ENCODE results near the gene KIRREL2.

Gene KIRREL2

GRCh38 chr19:35871611-35872010 is 14.9 kb downstream of the KIRREL2 start:
- Histone ChIP-seq H3K27ac (no peak overlapping the region), H3K4me3 (ENCODE audit: low read depth in 1 of 2, low read length in 1 of 2) (no peak overlapping the region), H3K4me1 (ENCODE audit: control insufficient read depth in 1 of 2, insufficient read depth in 1 of 2, low read depth in 1 of 2, low read length in 1 of 2) (peaks cover 18 to 19% of the 10 kb centered on the region in 2 experiments), H3K9me3 (no peaks in the 10 kb centered on the region), H3K27me3 (peaks cover 81% of the 10 kb centered on the region), H3K36me3 (no peaks in the 10 kb centered on the region)
- TF ChIP-seq, protein P1, sequence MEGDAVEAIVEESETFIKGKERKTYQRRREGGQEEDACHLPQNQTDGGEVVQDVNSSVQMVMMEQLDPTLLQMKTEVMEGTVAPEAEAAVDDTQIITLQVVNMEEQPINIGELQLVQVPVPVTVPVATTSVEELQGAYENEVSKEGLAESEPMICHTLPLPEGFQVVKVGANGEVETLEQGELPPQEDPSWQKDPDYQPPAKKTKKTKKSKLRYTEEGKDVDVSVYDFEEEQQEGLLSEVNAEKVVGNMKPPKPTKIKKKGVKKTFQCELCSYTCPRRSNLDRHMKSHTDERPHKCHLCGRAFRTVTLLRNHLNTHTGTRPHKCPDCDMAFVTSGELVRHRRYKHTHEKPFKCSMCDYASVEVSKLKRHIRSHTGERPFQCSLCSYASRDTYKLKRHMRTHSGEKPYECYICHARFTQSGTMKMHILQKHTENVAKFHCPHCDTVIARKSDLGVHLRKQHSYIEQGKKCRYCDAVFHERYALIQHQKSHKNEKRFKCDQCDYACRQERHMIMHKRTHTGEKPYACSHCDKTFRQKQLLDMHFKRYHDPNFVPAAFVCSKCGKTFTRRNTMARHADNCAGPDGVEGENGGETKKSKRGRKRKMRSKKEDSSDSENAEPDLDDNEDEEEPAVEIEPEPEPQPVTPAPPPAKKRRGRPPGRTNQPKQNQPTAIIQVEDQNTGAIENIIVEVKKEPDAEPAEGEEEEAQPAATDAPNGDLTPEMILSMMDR (IDR thresholded peaks at IDR 0.05): no peak

GRCh38 chr19:35872180-35872579 is 15.5 kb downstream of the KIRREL2 start:
- Histone ChIP-seq H3K4me3 (ENCODE audit: low read depth in 1 of 2, low read length in 1 of 2) (no peak overlapping the region), H3K27ac (no peak overlapping the region), H3K4me1 (ENCODE audit: control insufficient read depth in 1 of 2, insufficient read depth in 1 of 2, low read depth in 1 of 2, low read length in 1 of 2) (peaks cover 18 to 19% of the 10 kb centered on the region in 2 experiments), H3K27me3 (peaks cover 81% of the 10 kb centered on the region), H3K9me3 (no peaks in the 10 kb centered on the region), H3K36me3 (no peaks in the 10 kb centered on the region)
- TF ChIP-seq, protein P1 (IDR thresholded peaks at IDR 0.05): no peak

- H3K27me3 ChIP-seq: peaks cover 80% of the 10 kb centered on the region
- H3K9me3 ChIP-seq: no peaks in the 10 kb centered on the region
- H3K4me3 ChIP-seq (ENCODE audit: low read depth in 1 of 2, low read length in 1 of 2): no peak overlapping the region
- TF ChIP-seq, protein P1 (IDR thresholded peaks at IDR 0.05): no peak
- H3K27ac ChIP-seq: no peak overlapping the region
- no peaks in the 10 kb centered on the region for H3K36me3 ChIP-seq
- H3K4me1 ChIP-seq (ENCODE audit: control insufficient read depth in 1 of 2, insufficient read depth in 1 of 2, low read depth in 1 of 2, low read length in 1 of 2): peaks cover 9% of the 10 kb centered on the region in 2 experiments
Measured at GRCh38 chr19:35874392-35874930, 17.8 kb downstream of the KIRREL2 start.

- H3K9me3 ChIP-seq: no peaks in the 10 kb centered on the region
- TF ChIP-seq, protein P1 (IDR thresholded peaks at IDR 0.05): no peak
- peaks cover 5% of the 10 kb centered on the region in 2 experiments for H3K4me1 ChIP-seq (ENCODE audit: control insufficient read depth in 1 of 2, insufficient read depth in 1 of 2, low read depth in 1 of 2, low read length in 1 of 2)
- H3K27me3 ChIP-seq: peaks cover 58% of the 10 kb centered on the region
- H3K36me3 ChIP-seq: no peaks in the 10 kb centered on the region
- no peak overlapping the region for H3K27ac ChIP-seq
- H3K4me3 ChIP-seq (ENCODE audit: low read depth in 1 of 2, low read length in 1 of 2): no peak overlapping the region
Measured at GRCh38 chr19:35879068-35879467, 22.4 kb downstream of the KIRREL2 start.

DNA sequence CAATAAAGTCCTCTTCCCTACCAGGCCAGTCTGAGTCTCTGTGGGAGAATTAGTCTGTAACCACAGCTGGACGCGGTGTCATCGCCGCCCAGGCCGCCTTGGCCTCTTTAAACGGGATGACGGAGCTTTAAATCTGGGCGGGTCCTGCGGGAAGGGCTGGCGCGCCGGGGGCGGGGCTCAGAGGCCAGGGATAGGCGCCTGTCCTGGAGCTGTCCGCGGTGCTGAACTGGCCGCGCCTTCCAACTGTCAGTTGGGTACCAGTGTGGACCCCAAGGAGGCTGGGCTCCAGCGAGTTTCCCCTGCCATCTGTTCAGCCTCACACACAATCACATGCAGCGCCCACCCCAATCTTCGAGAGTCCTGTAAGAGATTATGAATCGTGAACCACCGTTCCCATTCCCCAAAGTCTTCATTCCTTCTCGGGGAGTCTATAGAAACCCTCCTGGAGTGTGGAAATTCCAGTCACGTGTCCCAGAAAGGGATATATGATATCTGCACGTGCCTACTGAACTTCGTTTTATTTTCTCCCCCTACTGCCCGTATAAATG is 23.1 kb downstream of the KIRREL2 start:
- Histone ChIP-seq H3K27me3 (peaks cover 51% of the 10 kb centered on the region), H3K4me3 (ENCODE audit: low read depth in 1 of 2, low read length in 1 of 2) (no peak overlapping the region), H3K27ac (no peak overlapping the region), H3K4me1 (ENCODE audit: control insufficient read depth in 1 of 2, insufficient read depth in 1 of 2, low read depth in 1 of 2, low read length in 1 of 2) (peaks cover 5% of the 10 kb centered on the region in 2 experiments), H3K9me3 (no peaks in the 10 kb centered on the region), H3K36me3 (no peaks in the 10 kb centered on the region)
- TF ChIP-seq, protein P1 (IDR thresholded peaks at IDR 0.05): no peak

Measured in neutrophil (primary cell).